ENCODE results near the gene KIF3C. TPM values are rescaled to one million over a fixed set of nuclear protein-coding genes. Genes with fewer than 3 reads are reported as not detected.

KIF3C gene
- polyA plus RNA-seq, 2 of the 4 experiments (the other 2 are of a cell fraction) = 17.1 to 77.4 TPM

GRCh38 chr2:25926984-25927756 is 55.1 kb downstream of the KIF3C start:
- WGBS (ENCODE audit: missing lambda C conversion rate) = 79% methylated on average over 18 of the region's 18 CpGs
- ATAC-seq = no peak
- Histone ChIP-seq H3K4me1 (no peaks in the 10 kb centered on the region), H3K4me2 (no peak overlapping the region), H3K27ac (no peak overlapping the region), H3K9me3 (no peaks in the 10 kb centered on the region), H3K4me3 (no peak overlapping the region)
- ChIA-PET CTCF (interaction anchor here (1.3 to 2.4 kb wide), 3 partner anchors 10 to 219 kb away, joined by 3 to 6 read pairs (median 5); no protein-coding TSS in a partner anchor), POLR2A (no interaction called here)
- FAIRE-seq = no peak
- DNase-seq (ENCODE audit: low read depth in 1 of 2, low spot score in 1 of 2) = no peak
- no peak for TF ChIP-seq ZFP36 (IDR thresholded peaks at IDR 0.05; ENCODE audit: borderline replicate concordance, partially characterized antibody)
- TF ChIP-seq NPAS2 (CRISPR knock-in tag; IDR thresholded peaks at IDR 0.05; ENCODE audit: borderline replicate concordance) = no peak
- TF ChIP-seq NR3C1 (IDR thresholded peaks at IDR 0.05) = no peak
- TF ChIP-seq REST (IDR thresholded peaks at IDR 0.05) = no peak
- no peak for TF ChIP-seq POLR2AphosphoS2 (conservative IDR thresholded peaks at IDR 0.05; ENCODE audit: low read length)
- TF ChIP-seq ATOH8 (CRISPR knock-in tag; IDR thresholded peaks at IDR 0.05; ENCODE audit: low read depth) = no peak
- no peak for TF ChIP-seq HOXA7 (CRISPR knock-in tag; IDR thresholded peaks at IDR 0.05)
- TF ChIP-seq TFCP2L1 (CRISPR knock-in tag; IDR thresholded peaks at IDR 0.05) = no peak
- no peak for TF ChIP-seq FOSB (CRISPR knock-in tag; IDR thresholded peaks at IDR 0.05)
- TF ChIP-seq RARB (CRISPR knock-in tag; IDR thresholded peaks at IDR 0.05) = no peak
- TF ChIP-seq RAD21 (conservative IDR thresholded peaks at IDR 0.05 in 1 of 2, IDR thresholded peaks at IDR 0.05 in 1 of 2) = no peak
- no peak for TF ChIP-seq E2F6 (IDR thresholded peaks at IDR 0.05; ENCODE audit: borderline replicate concordance, low read depth)
- TF ChIP-seq CBX2 (IDR thresholded peaks at IDR 0.05; ENCODE audit: borderline replicate concordance, low read depth) = no peak
- TF ChIP-seq SREBF2 (IDR thresholded peaks at IDR 0.05) = no peak
- TF ChIP-seq HES2 (IDR thresholded peaks at IDR 0.05) = no peak

GRCh38 chr2:25922501-25922900 is 59.8 kb downstream of the KIF3C start:
- 81% methylated on average over 2 of the region's 2 CpGs for WGBS (ENCODE audit: missing lambda C conversion rate)
- CTCF ChIA-PET = interaction anchor here (0.9 to 1.7 kb wide), 2 partner anchors 32 to 69 kb away, joined by 3 to 4 read pairs; no protein-coding TSS in a partner anchor
- ATAC-seq = no peak

More at GRCh38 chr2:25922501-25922900, 59.8 kb downstream of the KIF3C start:
- Histone ChIP-seq H3K27ac (no peak overlapping the region), H3K4me1 (no peaks in the 10 kb centered on the region), H3K4me2 (no peak overlapping the region), H3K9me3 (no peaks in the 10 kb centered on the region), H3K4me3 (no peak overlapping the region)
- TF ChIP-seq CBX8 (IDR thresholded peaks at IDR 0.05) = no peak
- TF ChIP-seq EHMT2 (IDR thresholded peaks at IDR 0.05; ENCODE audit: low read depth) = no peak
- no peak for TF ChIP-seq E2F6 (IDR thresholded peaks at IDR 0.05; ENCODE audit: borderline replicate concordance, low read depth)
- TF ChIP-seq FOXS1 (CRISPR knock-in tag; IDR thresholded peaks at IDR 0.05) = no peak
- no peak for TF ChIP-seq SMC3 (IDR thresholded peaks at IDR 0.05)
- no peak for TF ChIP-seq HOXB13 (CRISPR knock-in tag; IDR thresholded peaks at IDR 0.05; ENCODE audit: low read depth)
- TF ChIP-seq RFX5 (IDR thresholded peaks at IDR 0.05) = no peak
- no peak for TF ChIP-seq JUN (IDR thresholded peaks at IDR 0.05)
- TF ChIP-seq HEYL (CRISPR knock-in tag; IDR thresholded peaks at IDR 0.05) = no peak
- TF ChIP-seq ZFP36 (IDR thresholded peaks at IDR 0.05; ENCODE audit: borderline replicate concordance, partially characterized antibody) = no peak
- no peak for TF ChIP-seq FOSB (CRISPR knock-in tag; IDR thresholded peaks at IDR 0.05)
- no peak for TF ChIP-seq FOSL2 (IDR thresholded peaks at IDR 0.05)
- no peak for TF ChIP-seq FOSL2 (CRISPR knock-in tag; IDR thresholded peaks at IDR 0.05)
- POLR2A ChIA-PET = interaction anchor here (1.3 kb wide), 1 partner anchor 44 kb away, joined by 5 read pairs; the partner anchor contains the start of gene ASXL2
- FAIRE-seq (no peak), DNase-seq (ENCODE audit: low read depth in 1 of 2, low spot score in 1 of 2) (no peak)

All from A549 (cell line).